IPS DF 6.9 (cell line): ENCODE measurements around the gene ARFGAP3.

Experiments used
- DNase-seq: peaks from one replicate; pipeline ENCODE4 v3.0.0-alpha.2; 2013; ENCODE audit warnings: low read depth, low spot score
- H3K27ac ChIP-seq: one replicate; pipeline ENCODE4 v1.5.1; 2013; ENCODE audit warnings: low read length, control low read depth
- H3K27me3 ChIP-seq: 2 replicates; pipeline ENCODE4 v1.6.1; 2013; ENCODE audit warnings: mild to moderate bottlenecking, low read length; ENCODE audit not compliant: control insufficient read depth, insufficient read depth
- H3K36me3 ChIP-seq: 2 replicates; pipeline ENCODE4 v1.6.1; 2013; ENCODE audit warnings: low read length; ENCODE audit not compliant: control insufficient read depth, insufficient read depth
- H3K4me1 ChIP-seq: 2 replicates; pipeline ENCODE4 v1.6.1; 2013; ENCODE audit warnings: low read length; ENCODE audit not compliant: control insufficient read depth, insufficient read depth
- H3K4me3 ChIP-seq: 2 replicates; pipeline ENCODE4 v1.5.1; 2013; ENCODE audit warnings: mild to moderate bottlenecking, low read length
- H3K9me3 ChIP-seq: 2 replicates; pipeline ENCODE4 v1.6.1; 2013; ENCODE audit warnings: low read length, inconsistent platforms; ENCODE audit not compliant: control insufficient read depth, insufficient read depth
- WGBS: extraction: QIAGEN DNeasy Blood & Tissue Kit; methylation state at CpG from one replicate; pipeline ENCODE4 v1.1.7; 2013; ENCODE audit warnings: mixed read lengths, missing lambda C conversion rate; ENCODE audit not compliant: insufficient read length, insufficient coverage; 5-methylcytosine and 5-hydroxymethylcytosine counted together

Gene ARFGAP3

DNA sequence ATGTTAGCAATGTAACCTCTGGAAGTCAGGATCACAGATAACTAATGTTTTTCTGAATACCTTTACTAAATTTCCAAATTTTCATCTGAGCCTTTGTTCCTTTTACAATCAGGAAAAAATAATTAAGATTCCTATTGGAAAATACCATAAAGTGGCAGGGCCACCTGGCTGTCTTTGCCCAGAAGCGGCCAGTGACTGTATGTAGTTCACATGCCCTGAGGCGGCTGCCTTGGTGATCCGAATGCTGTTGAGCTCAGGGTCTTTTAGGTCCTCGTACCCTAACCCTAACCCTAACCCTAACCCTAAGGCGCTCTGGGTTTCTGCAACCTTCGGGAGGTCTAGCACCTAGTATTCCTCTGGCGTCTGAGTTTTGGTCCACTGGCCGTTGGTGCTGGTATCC lies 8.5 kb upstream of the ARFGAP3 start:
- H3K9me3 ChIP-seq = no peaks in the 10 kb centered on the region
- H3K36me3 ChIP-seq = no peaks in the 10 kb centered on the region
- no peak overlapping the region for H3K27ac ChIP-seq
- peaks cover 2% of the 10 kb centered on the region; the same call in 1 of the 2 replicates for H3K4me1 ChIP-seq
- WGBS = no CpG with 5 or more reads among the region's 8 CpGs
- DNase-seq = no peak
- no peak overlapping the region for H3K4me3 ChIP-seq
- H3K27me3 ChIP-seq = no peaks in the 10 kb centered on the region

- H3K36me3 ChIP-seq = no peaks in the 10 kb centered on the region
- H3K4me1 ChIP-seq = 0 out of 2 replicates have a peak, but pooled peaks cover 2% of the 10 kb centered on the region
- no peak for DNase-seq
- whole genome bisulfite sequencing = no CpG with 5 or more reads among the region's 4 CpGs
- no peaks in the 10 kb centered on the region for H3K27me3 ChIP-seq
- H3K4me3 ChIP-seq = no peak overlapping the region
- H3K27ac ChIP-seq = no peak overlapping the region
- H3K9me3 ChIP-seq = no peaks in the 10 kb centered on the region
Observed at GRCh38 chr22:42863349-42863961, 6.4 kb upstream of the ARFGAP3 start.

DNA sequence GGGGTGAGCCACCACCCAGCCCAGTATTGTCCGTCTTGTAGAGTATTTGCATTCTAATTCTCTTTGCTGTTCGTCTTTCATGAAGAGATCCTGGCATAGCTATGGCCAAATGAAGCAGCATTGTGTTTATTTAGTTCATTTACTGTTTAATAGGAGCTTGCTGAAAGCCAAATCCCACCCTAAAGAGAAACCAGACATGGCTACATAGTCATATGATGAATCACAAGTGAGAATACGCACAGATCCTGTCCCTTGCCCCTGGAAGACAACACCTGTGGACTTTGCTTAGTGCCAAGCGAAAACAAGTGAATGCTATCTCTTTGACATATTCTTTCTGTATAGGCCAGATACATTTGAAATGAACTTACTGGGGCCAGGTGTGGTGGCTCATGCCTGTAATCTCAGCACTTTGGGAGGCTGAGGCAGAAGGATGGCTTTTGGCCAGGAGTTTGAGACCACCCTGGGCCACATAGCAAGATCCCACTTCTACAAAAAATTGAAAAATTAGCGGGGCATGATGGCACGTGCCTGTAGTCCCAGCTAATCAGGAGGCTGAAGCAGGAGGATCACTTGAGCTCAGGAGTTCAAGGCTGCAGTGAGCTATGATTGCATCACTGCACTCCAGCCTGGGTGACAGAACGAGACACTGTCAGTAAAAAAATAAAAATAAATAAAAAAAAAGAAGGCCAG lies 5.1 kb upstream of the ARFGAP3 start:
- Histone ChIP-seq H3K4me1 (no peaks in the 10 kb centered on the region), H3K4me3 (no peak overlapping the region), H3K27me3 (no peaks in the 10 kb centered on the region), H3K27ac (no peak overlapping the region), H3K9me3 (no peaks in the 10 kb centered on the region), H3K36me3 (no peaks in the 10 kb centered on the region)
- no peak for DNase-seq
- no CpG with 5 or more reads among the region's 7 CpGs for WGBS

GRCh38 chr22:42860968-42861367 lies 3.9 kb upstream of the ARFGAP3 start:
- Histone ChIP-seq H3K9me3 (no peaks in the 10 kb centered on the region), H3K4me1 (no peaks in the 10 kb centered on the region), H3K27me3 (no peaks in the 10 kb centered on the region; the same call in 1 of the 2 replicates), H3K27ac (no peak overlapping the region), H3K4me3 (no peak overlapping the region), H3K36me3 (no peaks in the 10 kb centered on the region)
- no CpG with 5 or more reads among the region's 4 CpGs for WGBS
- no peak for DNase-seq

DNA sequence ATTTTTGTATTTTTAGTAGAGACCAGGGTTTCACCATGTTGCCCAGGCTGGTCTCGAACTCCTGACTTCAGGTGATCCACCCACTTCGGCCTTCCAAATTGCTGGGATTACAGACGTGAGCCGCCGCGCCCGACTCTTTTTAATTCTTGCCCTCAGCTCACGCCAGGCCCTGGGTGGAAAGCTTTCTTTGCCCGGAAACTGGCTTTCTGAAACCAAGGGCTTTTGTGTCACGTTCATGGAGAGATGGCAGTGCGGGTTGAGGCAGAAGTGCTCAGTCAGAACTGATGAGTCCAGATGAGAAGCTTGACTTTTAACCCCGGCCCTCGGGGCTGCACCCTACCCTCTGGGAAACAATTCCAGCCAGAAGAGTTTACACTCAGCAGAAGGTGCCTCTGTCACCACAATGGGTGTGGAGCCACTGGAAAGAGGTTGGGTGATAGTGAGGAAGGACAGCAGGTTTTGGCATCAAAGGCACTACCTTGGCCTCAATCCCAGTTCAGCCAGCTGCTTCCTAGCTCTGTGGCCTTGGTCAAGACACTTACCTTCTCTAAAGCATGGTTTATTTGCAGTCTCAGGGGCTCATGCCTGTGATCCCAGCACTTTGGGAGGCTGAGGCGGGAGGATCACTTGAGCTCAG lies 890 bp upstream of the ARFGAP3 start:
- no peaks in the 10 kb centered on the region for H3K9me3 ChIP-seq
- no peaks in the 10 kb centered on the region for H3K36me3 ChIP-seq
- H3K4me1 ChIP-seq = no peaks in the 10 kb centered on the region
- DNase-seq = no peak
- H3K4me3 ChIP-seq = no peak overlapping the region
- no peaks in the 10 kb centered on the region; the same call in 1 of the 2 replicates for H3K27me3 ChIP-seq
- WGBS = no CpG with 5 or more reads among the region's 14 CpGs
- no peak overlapping the region for H3K27ac ChIP-seq

GRCh38 chr22:42856179-42856864 lies 751 bp downstream of the ARFGAP3 start:
- H3K4me3 ChIP-seq = peak overlapping the region; percentile 70; the same call in 1 of the 2 replicates
- no peak overlapping the region for H3K27ac ChIP-seq
- no CpG with 5 or more reads among the region's 44 CpGs for WGBS
- H3K36me3 ChIP-seq = no peaks in the 10 kb centered on the region
- no peak for DNase-seq
- H3K4me1 ChIP-seq = no peaks in the 10 kb centered on the region
- no peaks in the 10 kb centered on the region for H3K9me3 ChIP-seq
- H3K27me3 ChIP-seq = no peaks in the 10 kb centered on the region; the same call in 1 of the 2 replicates

DNA sequence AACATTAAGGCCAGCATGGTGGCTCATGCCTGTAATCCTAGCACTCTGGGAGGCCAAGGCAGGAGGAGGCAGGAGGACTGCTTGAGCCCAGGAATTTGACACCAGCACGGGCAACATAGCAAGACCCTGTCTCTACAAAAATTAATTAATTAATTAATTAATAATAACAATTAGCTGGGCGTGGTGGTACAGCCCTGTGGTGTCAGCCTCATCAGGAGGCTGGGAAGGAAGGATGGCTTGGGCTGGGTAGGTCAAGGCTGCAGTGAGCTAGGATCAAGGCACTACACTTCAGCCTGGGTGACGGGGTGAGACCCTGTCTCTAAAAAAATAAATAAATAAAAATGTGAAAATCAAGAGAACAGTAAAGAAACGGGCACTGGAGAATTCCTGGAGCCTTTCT lies 1.4 kb downstream of the ARFGAP3 start:
- DNase-seq = no peak
- no peaks in the 10 kb centered on the region for H3K9me3 ChIP-seq
- no peaks in the 10 kb centered on the region for H3K36me3 ChIP-seq
- H3K4me3 ChIP-seq = no peak overlapping the region
- no CpG with 5 or more reads among the region's 4 CpGs for WGBS
- no peaks in the 10 kb centered on the region for H3K4me1 ChIP-seq
- H3K27me3 ChIP-seq = no peaks in the 10 kb centered on the region; the same call in 1 of the 2 replicates
- no peak overlapping the region for H3K27ac ChIP-seq

DNA sequence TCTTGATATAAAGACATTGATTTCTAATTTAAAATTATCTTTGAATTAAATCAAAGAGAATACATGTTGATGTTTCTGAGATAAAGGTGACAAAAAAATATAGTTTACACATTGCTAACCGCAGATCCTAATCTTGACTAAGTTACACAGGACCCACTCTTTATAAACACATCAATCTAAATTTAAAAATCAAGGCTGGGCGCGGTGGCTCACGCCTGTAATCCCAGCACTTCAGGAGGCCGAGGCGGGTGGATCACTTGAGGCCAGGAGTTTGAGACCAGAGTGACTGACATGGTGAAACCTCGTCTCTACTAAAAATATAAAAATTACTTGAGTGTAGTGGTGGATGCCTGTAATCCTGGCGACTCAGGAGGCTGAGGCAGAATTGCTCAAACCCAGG lies 1.9 kb downstream of the ARFGAP3 start:
- WGBS = no CpG with 5 or more reads among the region's 8 CpGs
- Histone ChIP-seq H3K27ac (no peak overlapping the region), H3K9me3 (no peaks in the 10 kb centered on the region), H3K4me3 (no peak overlapping the region), H3K4me1 (no peaks in the 10 kb centered on the region), H3K27me3 (no peaks in the 10 kb centered on the region; the same call in 1 of the 2 replicates), H3K36me3 (no peaks in the 10 kb centered on the region)
- no peak for DNase-seq

DNA sequence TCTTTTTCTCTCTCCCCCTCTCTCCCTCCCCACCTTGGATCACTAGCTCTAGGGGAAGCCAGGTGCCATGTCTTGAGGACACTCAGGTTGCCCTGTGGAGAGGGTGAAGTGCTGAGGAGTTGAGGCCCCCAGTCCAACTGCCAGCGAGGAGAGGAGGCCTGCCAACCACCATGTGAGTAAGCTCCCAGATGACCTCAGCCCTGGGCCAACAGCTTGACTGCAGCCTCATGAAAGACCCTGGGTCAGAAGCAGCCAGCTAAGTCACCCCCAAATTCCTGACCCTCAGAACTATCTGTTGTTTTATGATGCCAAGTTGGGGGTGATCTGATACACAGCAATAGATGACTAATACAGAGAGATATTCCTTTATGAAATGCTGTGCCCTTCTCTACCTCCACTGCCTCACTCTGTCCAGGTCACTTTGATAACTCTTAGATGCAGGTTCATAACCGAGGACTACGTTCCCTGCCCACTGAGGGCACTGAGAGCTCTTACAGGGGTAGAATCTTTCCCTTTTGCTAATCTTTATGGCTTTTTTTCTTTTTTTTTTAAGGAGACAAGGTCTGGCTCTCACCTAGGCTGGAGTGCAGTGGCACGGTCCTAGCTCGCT lies 8.0 kb downstream of the ARFGAP3 start:
- WGBS = no CpG with 5 or more reads among the region's 5 CpGs
- no peak for DNase-seq

DNA sequence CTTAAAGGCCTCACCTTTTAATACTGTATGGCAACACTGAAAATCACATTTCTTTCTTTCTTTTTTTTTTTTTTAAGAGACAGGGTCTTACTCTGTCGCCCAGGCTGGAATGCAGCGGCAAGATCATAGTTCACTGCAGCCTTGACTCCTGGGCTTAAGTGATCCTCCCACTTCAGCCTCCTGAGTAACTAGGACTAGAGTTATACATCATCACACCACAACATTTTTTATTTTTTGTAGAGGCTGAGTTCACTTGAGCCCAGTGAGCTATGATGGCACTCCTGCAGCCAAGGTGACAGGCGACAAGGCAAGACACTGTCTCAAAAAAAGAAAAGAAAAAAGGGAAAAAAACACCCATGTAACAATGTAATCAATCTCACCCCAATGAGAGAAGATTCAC lies 10.0 kb downstream of the ARFGAP3 start:
- H3K27ac ChIP-seq = no peak overlapping the region
- no peaks in the 10 kb centered on the region for H3K27me3 ChIP-seq
- H3K4me1 ChIP-seq = no peaks in the 10 kb centered on the region
- DNase-seq = no peak
- WGBS = no CpG with 5 or more reads among the region's 3 CpGs
- no peaks in the 10 kb centered on the region for H3K36me3 ChIP-seq
- H3K4me3 ChIP-seq = no peak overlapping the region
- H3K9me3 ChIP-seq = no peaks in the 10 kb centered on the region

More for the DNA sequence above, 8.0 kb downstream of the ARFGAP3 start:
- no peaks in the 10 kb centered on the region for H3K9me3 ChIP-seq
- no peaks in the 10 kb centered on the region for H3K4me1 ChIP-seq
- no peak overlapping the region for H3K27ac ChIP-seq
- H3K27me3 ChIP-seq = no peaks in the 10 kb centered on the region
- H3K4me3 ChIP-seq = no peak overlapping the region
- H3K36me3 ChIP-seq = no peaks in the 10 kb centered on the region
